Kasumi-1 (cell line): ENCODE data around the gene CCL5.

Experiments
- DNase-seq, 2 experiments: peaks; one replicate each; lab custom pipeline; 2025; lab: John Stamatoyannopoulos, UW

CCL5 gene

DNA sequence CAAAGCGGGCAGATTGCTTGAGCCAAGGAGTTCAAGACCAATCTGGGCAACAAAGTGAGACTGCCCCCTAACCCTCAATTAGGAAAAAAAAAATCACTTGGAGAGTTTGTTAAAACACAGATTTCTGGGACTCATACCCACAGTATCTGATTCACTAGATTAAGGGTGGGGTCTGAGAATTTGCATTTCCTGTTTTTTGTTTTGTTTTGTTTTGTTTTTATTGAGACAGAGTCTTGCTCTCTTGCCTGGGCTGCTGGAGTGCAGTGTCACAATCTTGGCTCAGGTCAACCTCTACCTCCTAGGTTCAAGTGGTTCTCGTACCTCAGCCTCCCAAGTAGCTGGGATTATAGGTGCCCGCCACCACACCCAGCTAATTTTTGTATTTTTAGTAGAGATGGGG lies 12.6 kb downstream of the CCL5 start:
- DNase-seq, result no peak

DNA sequence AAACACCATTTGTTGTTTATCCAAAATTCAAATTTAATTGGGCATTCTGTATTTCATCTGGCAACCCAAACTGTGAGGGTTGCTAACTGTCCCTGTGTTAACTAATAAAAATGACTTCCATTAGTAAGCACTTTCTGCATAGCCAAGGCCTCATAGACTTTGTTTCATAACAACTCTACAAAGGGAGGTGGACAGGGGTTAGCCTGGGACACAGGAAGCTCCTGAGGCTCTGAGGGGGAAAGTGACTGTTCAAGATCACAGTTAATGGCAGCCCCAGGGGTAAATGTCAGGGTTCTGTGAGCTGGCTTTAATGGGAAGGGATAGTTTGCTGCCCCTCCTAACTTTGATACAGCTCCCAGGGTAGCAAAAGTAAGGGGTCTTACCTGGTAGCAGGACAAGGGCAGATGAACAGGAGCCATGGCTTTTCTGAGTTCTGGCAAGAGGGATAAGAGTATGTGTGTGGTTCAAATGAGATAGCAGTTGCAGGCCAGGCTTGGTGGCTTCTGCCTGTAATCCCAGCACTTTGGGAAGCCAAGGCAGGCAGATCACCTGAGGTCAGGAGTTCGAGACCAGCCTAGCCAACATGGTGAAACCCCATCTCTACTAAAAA lies 13.7 kb downstream of the CCL5 start:
- no peak for DNase-seq

DNA sequence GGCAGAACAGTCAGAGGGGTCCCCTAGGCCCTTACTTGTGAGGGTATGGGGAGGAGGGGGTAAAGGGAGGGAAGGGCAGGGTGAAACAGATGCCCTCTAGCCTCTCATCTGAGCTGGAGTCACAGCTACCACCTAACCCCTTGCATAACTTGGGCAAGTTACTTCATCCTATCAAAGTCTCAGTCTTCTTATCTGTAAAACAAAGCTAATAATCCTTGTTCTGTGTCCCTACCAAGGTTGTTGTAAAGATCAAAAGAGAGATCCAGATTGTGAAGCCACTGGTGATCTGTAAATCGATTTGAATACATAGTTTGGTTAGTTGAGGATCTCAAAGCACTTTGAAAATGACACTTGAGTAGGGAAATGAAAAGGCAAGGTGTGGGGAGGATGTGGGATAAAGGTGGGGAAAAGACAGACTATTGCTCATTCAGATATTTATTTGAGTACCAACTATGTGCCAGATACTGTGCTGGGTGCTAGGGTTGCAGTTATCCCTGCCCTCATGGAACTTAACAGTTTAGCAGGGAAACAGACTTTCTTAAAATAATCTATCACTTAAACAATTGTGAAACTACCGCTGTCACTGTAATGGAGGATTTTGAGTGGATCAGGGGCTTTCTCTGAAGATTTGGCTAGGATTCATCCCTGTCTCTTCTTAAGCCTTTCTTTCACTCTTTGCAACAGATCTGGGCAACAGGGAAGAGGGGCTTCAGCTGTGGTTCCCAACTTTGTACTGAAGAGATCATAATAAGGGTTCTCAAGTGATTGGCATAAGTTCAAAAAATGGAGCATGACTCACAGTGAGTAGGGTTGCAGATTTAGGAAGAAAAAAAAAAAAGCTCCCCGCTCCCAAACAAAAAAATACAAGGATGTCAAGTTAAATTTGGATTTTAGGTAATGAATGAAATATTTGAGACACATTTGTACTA lies 14.5 kb downstream of the CCL5 start:
- DNase-seq, result no peak

GRCh38 chr17:35864853-35865252 lies 15.3 kb downstream of the CCL5 start:
- no peak for DNase-seq

GRCh38 chr17:35856603-35857002 lies 23.6 kb downstream of the CCL5 start:
- DNase-seq, result no peak

DNA sequence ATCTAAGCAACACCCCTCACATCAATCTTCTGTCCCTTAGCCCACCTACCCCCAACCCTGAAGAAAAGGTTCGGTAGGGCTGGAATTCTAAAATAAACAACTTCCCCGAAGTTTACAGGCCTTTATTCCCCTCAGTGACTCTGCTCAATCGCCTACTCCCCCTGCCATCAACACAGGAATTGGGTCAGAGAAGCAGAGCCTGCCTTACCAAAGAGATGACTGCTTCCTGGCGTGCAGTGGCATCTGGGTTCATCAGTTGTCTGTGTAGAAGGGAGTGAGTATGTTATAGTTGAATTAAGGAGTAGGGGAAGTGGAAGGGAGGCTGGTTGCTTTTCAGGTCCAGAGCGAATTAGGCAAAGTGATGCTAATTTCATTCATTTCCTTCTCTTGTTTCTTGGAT lies 24.2 kb downstream of the CCL5 start:
- DNase-seq, result no peak

DNA sequence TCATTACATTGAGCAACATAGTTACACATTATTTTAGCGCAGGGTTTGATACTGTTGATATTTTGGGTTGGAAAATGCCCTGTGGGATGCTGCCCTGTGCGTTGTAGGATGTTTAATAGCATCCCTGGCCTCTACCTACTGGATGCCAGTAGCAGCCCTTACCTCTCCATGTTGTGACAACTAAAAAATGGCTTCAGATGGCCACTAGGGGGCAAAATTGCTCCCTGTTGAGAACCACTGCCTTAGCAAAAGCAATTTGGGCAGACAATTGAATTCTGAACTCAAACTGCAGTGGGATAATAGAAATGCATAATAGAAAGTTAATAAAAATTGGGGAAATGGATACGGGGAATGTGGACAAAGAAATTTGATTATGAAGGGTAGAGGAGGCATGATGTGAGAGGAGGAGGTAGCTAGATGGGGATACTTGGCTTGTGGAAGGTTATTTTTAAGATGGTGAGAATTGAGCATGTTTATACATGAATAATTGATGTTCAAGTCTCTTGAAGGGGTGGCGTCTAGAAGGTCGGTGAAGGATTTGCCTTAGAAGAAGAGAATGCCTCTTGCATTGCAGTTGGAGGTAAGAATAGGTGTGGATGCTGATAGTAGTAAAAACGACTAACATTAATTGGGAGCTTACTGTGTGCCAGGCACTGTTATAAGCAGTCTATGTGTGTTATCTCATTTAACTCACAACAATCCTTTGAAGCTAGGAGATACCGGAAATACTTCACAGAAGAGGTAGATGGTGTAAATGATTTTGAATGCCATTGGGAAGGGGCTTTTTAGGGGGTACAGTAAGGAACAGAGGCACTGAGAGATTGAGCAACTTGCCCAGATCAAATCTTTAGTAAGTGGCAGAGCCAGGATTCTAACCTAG lies 30.5 kb downstream of the CCL5 start:
- peak; percentile 75 to 80 for DNase-seq

DNA sequence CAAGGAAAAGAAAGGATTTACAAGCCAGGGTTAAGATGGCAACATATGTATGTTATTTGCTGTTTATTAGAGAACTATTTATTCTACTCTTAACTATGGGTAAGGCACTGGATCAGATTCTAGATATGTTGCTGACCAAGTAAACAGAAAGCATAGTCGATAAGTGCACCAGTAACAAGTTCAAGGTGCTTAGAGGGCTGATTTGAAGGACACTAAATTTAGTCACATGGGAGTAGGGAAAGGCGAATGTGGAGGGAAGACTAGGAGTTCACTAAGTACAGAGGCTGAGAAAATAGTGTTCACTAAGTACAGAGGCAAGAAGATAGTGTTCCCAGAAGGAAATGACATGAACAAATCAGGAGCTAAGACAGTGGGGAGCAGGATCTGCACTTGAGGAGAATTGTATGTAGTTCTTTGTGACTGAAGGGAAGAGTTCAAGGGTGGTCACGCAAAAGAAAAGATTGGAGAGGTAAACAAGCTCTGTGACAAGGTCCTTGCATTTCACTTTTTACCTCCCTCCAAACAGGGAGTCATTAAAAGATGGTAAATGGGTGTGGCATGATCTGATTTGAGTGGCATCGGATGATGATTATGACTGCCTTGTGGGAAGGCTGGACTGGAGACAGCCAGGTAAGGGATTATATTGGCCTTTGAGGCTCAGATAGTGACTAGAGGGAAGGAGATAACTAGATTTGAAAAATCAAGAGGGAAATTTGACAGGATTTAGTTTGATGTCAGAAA lies 32.4 kb downstream of the CCL5 start:
- DNase-seq, result no peak

- DNase-seq, result no peak
Observed at GRCh38 chr17:35847006-35847405, 33.2 kb downstream of the CCL5 start.

- no peak for DNase-seq
Observed at GRCh38 chr17:35846055-35846809, 33.9 kb downstream of the CCL5 start.

DNA sequence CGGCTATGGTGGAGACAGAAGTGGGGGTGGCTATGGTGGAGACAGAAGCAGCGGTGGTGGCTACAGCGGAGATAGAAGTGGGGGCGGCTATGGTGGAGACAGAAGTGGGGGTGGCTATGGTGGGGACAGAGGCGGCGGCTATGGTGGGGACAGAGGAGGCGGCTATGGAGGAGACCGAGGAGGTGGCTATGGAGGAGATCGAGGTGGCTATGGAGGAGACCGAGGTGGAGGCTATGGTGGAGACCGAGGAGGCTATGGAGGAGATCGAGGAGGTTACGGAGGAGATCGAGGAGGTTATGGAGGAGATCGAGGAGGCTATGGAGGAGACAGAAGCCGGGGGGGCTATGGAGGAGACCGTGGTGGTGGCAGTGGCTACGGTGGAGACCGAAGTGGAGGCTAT lies 35.6 kb downstream of the CCL5 start:
- DNase-seq, result no peak

- no peak for DNase-seq
Observed at GRCh38 chr17:35843698-35844097, 36.5 kb downstream of the CCL5 start.

DNA sequence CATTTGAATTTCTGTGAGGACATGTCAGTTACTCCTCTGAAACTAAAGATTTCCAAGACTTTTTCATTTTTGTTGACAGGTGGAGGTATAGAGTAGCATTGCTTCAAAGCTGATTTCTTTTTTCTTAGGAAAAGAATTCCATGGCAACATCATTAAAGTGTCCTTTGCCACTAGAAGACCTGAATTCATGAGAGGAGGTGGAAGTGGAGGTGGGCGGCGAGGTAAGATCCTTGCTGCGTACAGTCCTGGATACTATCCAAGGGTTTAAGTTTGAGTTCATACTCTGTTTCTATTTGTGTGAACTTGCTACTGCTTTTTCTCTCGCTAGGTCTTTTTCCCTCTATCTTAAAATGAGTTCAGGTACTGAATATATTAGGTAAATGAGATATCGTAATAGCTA lies 37.9 kb downstream of the CCL5 start:
- DNase-seq, result no peak

- no peak for DNase-seq
Observed at GRCh38 chr17:35841505-35841904, 38.7 kb downstream of the CCL5 start.

DNA sequence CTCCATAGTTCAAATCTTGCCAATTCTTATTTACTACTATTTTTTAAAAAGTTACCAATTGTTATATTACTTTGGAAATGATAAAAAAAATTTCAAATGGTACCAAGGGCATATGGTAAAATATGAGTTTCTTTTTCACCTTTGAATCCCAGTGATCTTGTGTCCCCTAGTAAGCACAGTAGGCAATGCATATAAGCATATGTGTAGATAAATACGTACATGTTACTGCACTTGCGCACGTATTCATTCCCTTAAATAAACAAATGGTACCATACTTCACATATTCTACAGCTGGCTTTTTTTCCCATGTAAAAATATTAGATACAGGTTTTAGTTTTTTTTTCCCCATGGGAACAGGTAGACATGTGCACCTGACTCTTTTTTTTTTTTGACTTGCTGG lies 39.1 kb downstream of the CCL5 start:
- no peak for DNase-seq

DNA sequence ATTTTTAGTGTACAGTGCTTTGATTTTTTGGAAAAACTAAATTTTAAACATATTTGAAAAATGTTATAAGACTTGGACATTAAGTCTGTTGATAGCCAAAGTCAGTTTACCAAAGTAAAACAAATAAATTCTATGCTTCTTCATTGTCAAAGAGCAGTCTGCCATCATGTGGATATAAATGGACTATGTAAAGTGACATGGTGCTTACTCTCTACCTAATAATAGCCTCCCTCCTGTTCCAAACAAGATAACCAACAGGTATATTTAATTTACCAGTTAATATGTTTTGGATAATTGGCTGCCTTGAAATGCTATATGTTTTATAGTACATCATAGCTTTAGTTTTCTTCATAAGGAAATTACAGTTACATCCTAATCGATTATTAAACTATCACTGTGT lies 55.0 kb downstream of the CCL5 start:
- DNase-seq, result no peak
